GM12892 (cell line): ENCODE results near the gene NRP1.
"Not testable (repeated sequence)": the region's sequence is repeated elsewhere in the genome, so short reads cannot be mapped to it uniquely, and the experiment has no call there.

Experiments
- DNase-seq: peaks from one replicate; pipeline ENCODE4 v3.0.0; 2011; ENCODE audit not compliant: insufficient read length
- FAIRE-seq: peaks from 2 replicates; lab custom pipeline; 2011; peaks lifted over from hg19 to GRCh38; lab: Jason Lieb, UNC
- POLR2A ChIP-seq: IDR thresholded peaks from 2 replicates; pipeline ENCODE4 v1.6.1; 2011; ENCODE audit warnings: low read depth, low read length, control low read depth
- POLR2AphosphoS5 ChIP-seq: IDR thresholded peaks from 2 replicates; pipeline ENCODE4 v1.6.1; 2011; ENCODE audit warnings: low read depth, low read length, control low read depth
- TAF1 ChIP-seq: IDR thresholded peaks from 2 replicates; pipeline ENCODE4 v1.6.1; 2011; ENCODE audit warnings: low read depth, mild to moderate bottlenecking, control low read depth, low read length, borderline replicate concordance

The NRP1 gene

GRCh38 chr10:33227489-33227888 lies 107.0 kb downstream of the NRP1 start:
- no peak for FAIRE-seq

DNA sequence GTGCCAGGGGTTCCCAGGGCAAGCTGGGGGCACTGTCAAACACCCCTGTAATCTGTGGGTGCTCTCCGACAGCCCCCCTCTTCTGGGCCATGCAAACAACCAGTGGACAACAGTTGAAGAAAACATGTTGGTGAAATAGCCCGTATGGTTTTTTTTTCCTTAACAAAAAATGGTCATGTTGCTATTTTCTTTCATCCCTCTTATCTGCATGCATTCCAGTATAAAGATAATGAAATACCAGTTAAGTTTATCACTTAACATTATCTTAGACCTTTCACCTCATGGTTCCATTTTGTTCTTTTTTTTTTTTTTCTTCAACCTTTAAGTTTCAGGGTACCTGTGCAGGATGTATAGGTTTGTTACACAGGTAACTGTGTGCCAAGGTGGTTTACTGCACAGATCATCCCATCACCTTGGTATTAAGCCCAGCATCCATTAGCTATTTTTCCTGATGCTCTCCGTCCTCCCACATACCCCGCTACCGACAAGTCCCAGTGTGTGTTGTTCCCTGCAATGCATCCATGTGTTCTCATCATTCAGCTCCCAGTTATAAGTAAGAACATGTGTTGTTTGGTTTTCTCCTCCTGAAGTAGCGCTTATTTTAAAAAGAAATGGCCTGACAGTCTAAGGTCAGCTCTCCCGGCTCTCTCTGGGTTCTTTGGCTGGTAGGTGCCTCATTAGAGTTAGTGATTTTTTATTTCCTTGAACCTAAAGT lies 110.1 kb downstream of the NRP1 start:
- DNase-seq (no peak), FAIRE-seq (no peak)
- no peak for TF ChIP-seq POLR2A
- TF ChIP-seq TAF1: no peak
- no peak for TF ChIP-seq POLR2AphosphoS5

More at GRCh38 chr10:33227489-33227888, 107.0 kb downstream of the NRP1 start:
- TF ChIP-seq TAF1 (no peak), POLR2AphosphoS5 (no peak), POLR2A (no peak)
- no peak for DNase-seq

DNA sequence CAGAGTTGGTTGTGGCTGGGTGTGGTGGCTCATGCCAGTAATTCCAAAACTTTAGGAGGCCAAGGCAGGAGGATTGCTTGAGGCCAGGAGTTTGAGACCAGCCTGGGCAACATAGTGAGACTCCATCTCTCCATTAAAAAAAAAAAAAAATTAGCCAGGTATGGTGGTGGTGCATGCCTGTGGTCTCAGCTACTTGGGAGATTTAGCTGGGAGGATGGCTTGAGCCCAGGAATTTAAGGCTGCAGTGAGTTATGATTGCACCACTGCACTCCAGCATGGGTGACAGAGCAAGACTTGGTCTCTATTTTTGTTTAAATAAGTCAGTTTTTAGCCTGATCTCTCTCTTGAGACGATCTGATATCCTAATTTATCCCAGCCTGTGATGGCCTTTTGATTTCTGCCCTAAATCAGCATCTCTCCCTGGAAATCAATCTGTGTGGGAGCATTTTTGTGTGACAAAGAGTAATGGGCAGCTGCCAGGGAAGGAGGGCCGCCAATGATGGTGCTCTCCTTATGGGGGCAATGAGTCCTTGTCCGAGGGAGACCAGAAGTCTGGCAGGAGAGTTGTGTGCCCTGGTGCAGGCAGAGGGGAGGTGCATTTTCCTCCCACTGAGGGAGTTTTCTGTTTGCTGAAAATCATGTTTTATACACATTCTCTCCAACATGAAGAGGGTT lies 111.0 kb downstream of the NRP1 start:
- FAIRE-seq (no peak), DNase-seq (no peak)
- TF ChIP-seq POLR2AphosphoS5 (no peak), TAF1 (no peak), POLR2A (no peak)

DNA sequence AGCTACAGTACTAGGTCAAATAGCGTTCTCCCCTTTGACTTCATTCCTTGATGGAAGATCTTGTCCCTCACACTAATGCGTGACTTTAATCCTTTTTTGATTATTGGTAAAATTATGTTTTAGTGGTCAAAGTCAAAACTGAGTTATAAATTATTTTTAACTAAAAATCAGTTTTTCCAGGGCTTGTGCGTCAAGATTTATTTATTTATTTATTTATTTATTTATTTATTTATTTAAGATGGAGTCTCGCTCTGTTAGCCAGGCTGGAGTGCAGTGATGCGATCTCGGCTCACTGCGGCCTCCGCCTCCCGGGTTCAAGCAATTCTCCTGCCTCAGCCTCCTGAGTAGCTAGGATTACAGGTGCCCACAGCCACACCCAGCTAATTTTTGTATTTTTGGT lies 112.2 kb downstream of the NRP1 start:
- not testable (repeated sequence) for FAIRE-seq, DNase-seq

DNA sequence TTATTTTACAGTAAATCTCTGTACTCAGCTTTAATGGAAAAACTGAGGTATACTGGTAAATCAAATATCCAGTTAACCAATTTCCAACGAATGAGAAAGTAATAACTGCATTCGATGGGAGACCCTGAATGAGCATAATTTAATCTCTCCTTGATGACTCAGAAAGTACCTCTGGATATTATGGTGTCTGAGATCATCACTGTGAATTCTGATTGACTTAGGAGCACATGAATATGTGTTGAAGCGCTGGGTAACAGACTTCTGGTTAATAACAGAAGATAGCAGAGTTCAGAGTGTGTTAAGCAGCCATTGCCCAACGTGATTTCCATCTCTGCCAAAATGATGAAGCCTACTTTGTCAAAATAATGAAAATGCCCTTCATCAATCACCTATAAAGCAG lies 116.6 kb downstream of the NRP1 start:
- FAIRE-seq (no peak), DNase-seq (no peak)

GRCh38 chr10:33216661-33217427 lies 117.6 kb downstream of the NRP1 start:
- no peak for FAIRE-seq

More for the DNA sequence above, 116.6 kb downstream of the NRP1 start:
- TF ChIP-seq TAF1 (no peak), POLR2AphosphoS5 (no peak), POLR2A (no peak)

GRCh38 chr10:33215635-33216034 lies 118.8 kb downstream of the NRP1 start:
- no peak for FAIRE-seq
- TF ChIP-seq TAF1 (no peak), POLR2AphosphoS5 (no peak), POLR2A (no peak)
- DNase-seq: no peak

More at GRCh38 chr10:33216661-33217427, 117.6 kb downstream of the NRP1 start:
- DNase-seq: no peak
- TF ChIP-seq POLR2AphosphoS5: no peak
- TF ChIP-seq TAF1: no peak
- TF ChIP-seq POLR2A: no peak

DNA sequence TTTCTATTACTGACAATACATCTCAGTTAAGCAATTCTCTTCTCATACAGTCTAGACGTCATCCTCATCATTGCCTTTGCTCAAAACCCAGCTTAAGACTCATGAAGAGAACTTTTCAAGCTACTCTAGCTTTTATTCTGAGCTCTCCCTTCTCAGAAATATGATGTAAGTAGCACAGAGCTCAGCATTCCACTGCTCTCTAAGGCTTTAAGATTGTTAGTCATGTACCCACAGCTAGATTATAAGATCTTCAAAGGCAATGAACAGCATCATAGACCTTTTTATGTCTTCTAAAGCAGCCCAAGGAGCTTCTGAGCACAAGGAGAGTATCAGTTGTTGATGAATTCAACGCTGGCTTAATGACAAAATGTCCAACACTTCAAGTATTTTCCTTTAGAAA lies 119.3 kb downstream of the NRP1 start:
- FAIRE-seq: no peak
- DNase-seq: no peak
- TF ChIP-seq POLR2A: no peak
- TF ChIP-seq TAF1: no peak
- TF ChIP-seq POLR2AphosphoS5: no peak

DNA sequence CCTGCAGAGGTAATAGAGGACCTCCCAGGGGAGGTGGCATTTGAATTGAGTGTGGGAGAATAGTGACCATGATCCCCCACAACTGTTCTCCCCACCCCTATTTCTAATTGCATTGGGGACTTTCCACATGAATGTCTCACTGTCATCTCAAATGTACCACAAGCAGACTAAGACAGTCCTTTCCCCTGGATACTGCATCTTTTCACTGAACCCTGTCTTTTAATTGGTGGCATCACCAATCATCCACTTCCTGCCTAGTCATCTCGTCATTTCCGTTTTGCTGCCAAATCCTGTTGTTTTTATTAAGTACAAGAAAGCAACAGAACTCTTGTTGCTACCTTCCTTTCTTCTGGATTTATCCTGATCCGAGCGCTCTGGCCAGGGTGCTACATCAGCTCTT lies 120.3 kb downstream of the NRP1 start:
- FAIRE-seq (no peak), DNase-seq (no peak)

GRCh38 chr10:33212061-33212748 lies 122.3 kb downstream of the NRP1 start:
- no peak for TF ChIP-seq POLR2A
- TF ChIP-seq POLR2AphosphoS5: no peak
- no peak for TF ChIP-seq TAF1
- FAIRE-seq (no peak), DNase-seq (no peak)

More for the DNA sequence above, 120.3 kb downstream of the NRP1 start:
- TF ChIP-seq POLR2AphosphoS5 (no peak), TAF1 (no peak)

- TF ChIP-seq TAF1: no peak
- TF ChIP-seq POLR2A: no peak
- TF ChIP-seq POLR2AphosphoS5: no peak
- FAIRE-seq: no peak
- no peak for DNase-seq
These were observed 123.2 kb downstream of the NRP1 start for GRCh38 chr10:33211106-33211878.
